H9 (cell line): ENCODE results near the gene UCKL1. TPM values are rescaled to one million over a fixed set of nuclear protein-coding genes. Genes with fewer than 3 reads are reported as not detected.

Experiments used
- DNase-seq: peaks from one replicate; pipeline ENCODE4 v3.0.0-alpha.2; 2017
- H2AFZ ChIP-seq: one replicate; pipeline ENCODE4 v1.6.1; 2013; ENCODE audit warnings: mild to moderate bottlenecking, low read length, control low read depth, moderate library complexity
- H2AK5ac ChIP-seq: 2 replicates; pipeline ENCODE4 v1.6.1; 2013; ENCODE audit warnings: low read length, control low read depth, mixed read lengths; ENCODE audit not compliant: insufficient read length
- H2BK120ac ChIP-seq: one replicate; pipeline ENCODE4 v1.6.1; 2013; ENCODE audit warnings: low read depth, mild to moderate bottlenecking, low read length, control low read depth, inconsistent platforms; ENCODE audit not compliant: poor library complexity, severe bottlenecking
- H2BK12ac ChIP-seq: 2 replicates; pipeline ENCODE4 v1.6.1; 2013; ENCODE audit warnings: low read length, control low read depth, mixed read lengths, low read depth; ENCODE audit not compliant: insufficient read length
- H2BK15ac ChIP-seq: 2 replicates; pipeline ENCODE4 v1.6.1; 2013; ENCODE audit warnings: low read depth, low read length, control low read depth
- H2BK20ac ChIP-seq: one replicate; pipeline ENCODE4 v1.6.1; 2013; ENCODE audit warnings: low read depth, mild to moderate bottlenecking, low read length, control low read depth, inconsistent platforms; ENCODE audit not compliant: poor library complexity, severe bottlenecking
- H2BK5ac ChIP-seq: 2 replicates; pipeline ENCODE4 v1.6.1; 2013; ENCODE audit warnings: low read length, control low read depth, mixed read lengths; ENCODE audit not compliant: insufficient read length
- H3K14ac ChIP-seq: 2 replicates; pipeline ENCODE4 v1.6.1; 2013; ENCODE audit warnings: low read length, control low read depth; ENCODE audit not compliant: insufficient read depth
- H3K18ac ChIP-seq: 2 replicates; pipeline ENCODE4 v1.6.1; 2013; ENCODE audit warnings: low read depth, mild to moderate bottlenecking, mixed read lengths, low read length, control low read depth; ENCODE audit not compliant: insufficient read length
- H3K23ac ChIP-seq: 2 replicates; pipeline ENCODE4 v1.6.1; 2013; ENCODE audit warnings: low read length, control low read depth, mixed read lengths, low read depth; ENCODE audit not compliant: insufficient read length
- H3K23me2 ChIP-seq: 2 replicates; pipeline ENCODE4 v1.6.1; 2013; ENCODE audit warnings: low read depth, mild to moderate bottlenecking, mixed read lengths, low read length, control low read depth; ENCODE audit not compliant: insufficient read length, poor library complexity, severe bottlenecking
- H3K27ac ChIP-seq: 2 replicates; pipeline ENCODE4 v1.5.1; 2013; ENCODE audit warnings: low read length, control low read depth, mixed read lengths, low read depth; ENCODE audit not compliant: insufficient read length
- H3K27me3 ChIP-seq: 2 replicates; pipeline ENCODE4 v1.6.1; 2013; ENCODE audit warnings: low read length, control low read depth, inconsistent platforms; ENCODE audit not compliant: insufficient read depth
- H3K4ac ChIP-seq: 2 replicates; pipeline ENCODE4 v1.6.1; 2013; ENCODE audit warnings: low read depth, mild to moderate bottlenecking, control low read depth, inconsistent platforms, low read length, moderate library complexity
- H3K4me1 ChIP-seq: 2 replicates; pipeline ENCODE4 v1.6.1; 2013; ENCODE audit warnings: low read length, control low read depth, inconsistent platforms; ENCODE audit not compliant: insufficient read depth
- H3K4me2 ChIP-seq: 2 replicates; pipeline ENCODE4 v1.6.1; 2013; ENCODE audit warnings: low read length, control low read depth, mixed read lengths; ENCODE audit not compliant: insufficient read length, insufficient read depth
- H3K56ac ChIP-seq: 2 replicates; pipeline ENCODE4 v1.6.1; 2013; ENCODE audit warnings: low read depth, mild to moderate bottlenecking, mixed read lengths, low read length, control low read depth; ENCODE audit not compliant: insufficient read length
- H3K79me1 ChIP-seq: 2 replicates; pipeline ENCODE4 v1.6.1; 2013; ENCODE audit warnings: low read depth, mild to moderate bottlenecking, moderate library complexity, low read length, control low read depth, inconsistent platforms; ENCODE audit not compliant: insufficient read depth, poor library complexity, severe bottlenecking
- H3K79me2 ChIP-seq: 2 replicates; pipeline ENCODE4 v1.6.1; 2013; ENCODE audit warnings: low read length, control low read depth, inconsistent platforms; ENCODE audit not compliant: insufficient read depth
- H3K9ac ChIP-seq: 2 replicates; pipeline ENCODE4 v1.6.1; 2013; ENCODE audit warnings: low read length, control low read depth, mixed read lengths; ENCODE audit not compliant: insufficient read length; ENCODE audit errors: extremely low read depth
- H3K9me3 ChIP-seq: one replicate; pipeline ENCODE4 v1.6.1; 2013; ENCODE audit warnings: low read depth, low read length, inconsistent platforms; ENCODE audit not compliant: control insufficient read depth
- H3T11ph ChIP-seq: one replicate; pipeline ENCODE4 v1.6.1; 2013; ENCODE audit warnings: mild to moderate bottlenecking, low read length, control low read depth, inconsistent platforms
- H4K20me1 ChIP-seq: one replicate; pipeline ENCODE4 v1.6.1; 2013; ENCODE audit not compliant: control insufficient read depth, insufficient read length, insufficient read depth
- H4K5ac ChIP-seq: 2 replicates; pipeline ENCODE4 v1.6.1; 2013; ENCODE audit warnings: low read depth, mild to moderate bottlenecking, mixed read lengths, low read length, control low read depth; ENCODE audit not compliant: insufficient read length
- H4K8ac ChIP-seq: replicated peaks from 2 replicates; pipeline ENCODE4 v1.6.1; 2013; ENCODE audit warnings: low read length, control low read depth, mixed read lengths, low read depth; ENCODE audit not compliant: insufficient read length
- H4K91ac ChIP-seq: 2 replicates; pipeline ENCODE4 v1.6.1; 2013; ENCODE audit warnings: low read depth, mild to moderate bottlenecking, moderate library complexity, mixed read lengths, low read length, control low read depth; ENCODE audit not compliant: insufficient read length
- H3K27ac Mint-ChIP-seq, 3 experiments: 2 replicates in 2 of 3; 3 replicates in 1 of 3; pipeline ENCODE4 v1.8.0; 2020 to 2021; ENCODE audit warnings: mixed read lengths in 3 of 3, mild to moderate bottlenecking in 1 of 3, moderate library complexity in 1 of 3
- H3K27me3 Mint-ChIP-seq: 2 replicates; pipeline ENCODE4 v1.8.0; 2021; ENCODE audit warnings: low read depth, mild to moderate bottlenecking, moderate library complexity, mixed read lengths
- H3K36me3 Mint-ChIP-seq, 3 experiments: 2 replicates in 2 of 3; 3 replicates in 1 of 3; pipeline ENCODE4 v1.8.0; 2020 to 2021; ENCODE audit warnings: low read depth in 3 of 3, mixed read lengths in 3 of 3; ENCODE audit not compliant: insufficient read depth in 1 of 3
- H3K4me1 Mint-ChIP-seq, 2 experiments: 2 replicates each; pipeline ENCODE4 v1.8.0; 2020; ENCODE audit warnings: mixed read lengths in 2 of 2
- H3K4me3 Mint-ChIP-seq, 2 experiments: 2 replicates in 1 of 2; 3 replicates in 1 of 2; pipeline ENCODE4 v1.8.0; 2020 to 2021; ENCODE audit warnings: mild to moderate bottlenecking in 2 of 2, mixed read lengths in 2 of 2, moderate library complexity in 1 of 2
- H3K9me3 Mint-ChIP-seq, 2 experiments: 2 replicates in 1 of 2; 3 replicates in 1 of 2; pipeline ENCODE4 v1.8.0; 2020; ENCODE audit warnings: mild to moderate bottlenecking in 2 of 2, mixed read lengths in 2 of 2, moderate library complexity in 1 of 2
- WGBS: extraction: QIAGEN DNeasy Blood & Tissue Kit; methylation state at CpG from one replicate; pipeline ENCODE4 v1.1.7; 2013; ENCODE audit warnings: missing lambda C conversion rate, low lambda C conversion rate, mixed read lengths; ENCODE audit not compliant: insufficient read length; ENCODE audit errors: extremely low coverage; 5-methylcytosine and 5-hydroxymethylcytosine counted together
- total RNA-seq: library from RNA; stranded (reverse); gene quantifications from 2 replicates; pipeline ENCODE4 v1.2.1, GENCODE V29; 2021
- TF ChIP-seq, protein P1 (sequence below): fragments of 200-600 bp; sonication (generic); conservative IDR thresholded peaks from 3 replicates; pipeline ENCODE4 v1.8.0; 2021; ENCODE audit warnings: antibody characterized with exemption, mild to moderate bottlenecking

UCKL1 gene
- total RNA-seq, 1 experiment from 2014 or later: 40.9 TPM

DNA sequence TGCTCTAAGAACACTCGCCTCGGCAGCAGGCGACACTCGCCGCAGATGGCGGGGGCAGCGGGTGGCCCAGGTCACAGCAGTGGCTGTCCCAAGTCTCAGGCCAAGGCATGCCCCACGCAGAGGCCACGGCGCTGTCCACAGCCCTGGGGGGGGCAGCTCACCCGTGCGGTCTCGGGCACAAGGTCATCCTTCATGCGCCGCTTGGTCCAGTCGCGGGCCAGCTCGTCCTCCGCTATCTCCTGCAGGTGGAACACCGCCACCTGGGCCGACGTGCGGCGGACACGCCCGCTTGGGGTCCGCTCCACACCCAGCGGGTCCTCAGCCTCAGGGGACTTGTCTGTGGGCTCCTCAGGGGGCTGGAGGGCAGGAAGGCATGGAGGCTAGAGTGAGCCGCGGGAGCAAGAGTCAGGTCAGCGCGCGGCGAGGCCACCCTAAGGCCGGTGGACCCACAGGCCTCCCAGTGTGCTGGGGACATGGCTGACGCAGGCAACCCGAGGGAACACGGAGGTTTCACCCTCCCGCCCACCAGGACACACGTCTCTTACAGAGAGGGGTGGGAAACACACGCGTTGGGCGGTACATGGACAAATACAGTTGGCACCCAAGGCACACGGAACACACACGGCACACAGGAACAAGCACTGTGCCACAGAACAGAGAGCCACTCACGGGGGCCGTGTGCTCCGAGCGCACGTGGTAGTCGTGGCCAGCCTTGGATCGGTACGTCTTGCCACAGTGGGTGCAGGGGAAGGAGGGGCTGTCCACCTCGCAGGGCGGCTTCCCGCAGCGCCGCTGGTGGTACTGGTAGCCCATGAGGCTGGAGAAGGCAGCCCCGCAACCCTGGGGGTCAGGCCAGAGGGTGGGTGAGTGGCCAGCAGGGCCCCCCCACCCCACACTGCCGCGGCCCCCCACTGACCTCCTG lies 6.5 kb upstream of the UCKL1 start:
- Histone ChIP-seq H4K8ac (no peak overlapping the region), H4K91ac (no peak overlapping the region), H3K4me1 (no peaks in the 10 kb centered on the region; the same call in 1 of the 2 replicates), H2BK20ac (no peak overlapping the region), H3K27me3 (no peaks in the 10 kb centered on the region), H3K14ac (no peak overlapping the region), H3K4me2 (no peak overlapping the region), H2BK5ac (no peak overlapping the region), H2AFZ (no peak overlapping the region), H3K18ac (no peak overlapping the region), H4K5ac (no peak overlapping the region), H3K23me2 (no peaks in the 10 kb centered on the region), H3K4ac (no peak overlapping the region), H3K9ac (no peak overlapping the region), H2BK12ac (no peak overlapping the region), H2BK120ac (no peak overlapping the region), H3K9me3 (peaks cover 32% of the 10 kb centered on the region), H2BK15ac (no peak overlapping the region), H3T11ph (no peak overlapping the region), H3K56ac (no peak overlapping the region), H3K27ac (no peak overlapping the region), H3K79me1 (no peaks in the 10 kb centered on the region), H3K79me2 (no peaks in the 10 kb centered on the region), H2AK5ac (no peak overlapping the region), H4K20me1 (no peaks in the 10 kb centered on the region), H3K23ac (no peak overlapping the region)
- Mint-ChIP-seq H3K27me3 (no peaks in the 10 kb centered on the region), H3K4me1 (peaks cover 19 to 23% of the 10 kb centered on the region in 2 experiments), H3K9me3 (peaks cover 2 to 9% of the 10 kb centered on the region in 2 experiments; a peak in 3 of 5 replicates), H3K36me3 (peaks cover 15 to 56% (median 54%) of the 10 kb centered on the region in 3 experiments; a peak in 6 of 7 replicates), H3K27ac (peak overlapping the region in 1 of 3 experiments; percentile 16; a peak in 1 of 7 replicates), H3K4me3 (no peak overlapping the region)
- TF ChIP-seq, protein P1, sequence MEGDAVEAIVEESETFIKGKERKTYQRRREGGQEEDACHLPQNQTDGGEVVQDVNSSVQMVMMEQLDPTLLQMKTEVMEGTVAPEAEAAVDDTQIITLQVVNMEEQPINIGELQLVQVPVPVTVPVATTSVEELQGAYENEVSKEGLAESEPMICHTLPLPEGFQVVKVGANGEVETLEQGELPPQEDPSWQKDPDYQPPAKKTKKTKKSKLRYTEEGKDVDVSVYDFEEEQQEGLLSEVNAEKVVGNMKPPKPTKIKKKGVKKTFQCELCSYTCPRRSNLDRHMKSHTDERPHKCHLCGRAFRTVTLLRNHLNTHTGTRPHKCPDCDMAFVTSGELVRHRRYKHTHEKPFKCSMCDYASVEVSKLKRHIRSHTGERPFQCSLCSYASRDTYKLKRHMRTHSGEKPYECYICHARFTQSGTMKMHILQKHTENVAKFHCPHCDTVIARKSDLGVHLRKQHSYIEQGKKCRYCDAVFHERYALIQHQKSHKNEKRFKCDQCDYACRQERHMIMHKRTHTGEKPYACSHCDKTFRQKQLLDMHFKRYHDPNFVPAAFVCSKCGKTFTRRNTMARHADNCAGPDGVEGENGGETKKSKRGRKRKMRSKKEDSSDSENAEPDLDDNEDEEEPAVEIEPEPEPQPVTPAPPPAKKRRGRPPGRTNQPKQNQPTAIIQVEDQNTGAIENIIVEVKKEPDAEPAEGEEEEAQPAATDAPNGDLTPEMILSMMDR: no peak
- no CpG with 5 or more reads among the region's 61 CpGs for WGBS
- DNase-seq: no peak
